ENCODE data around the gene TNKS2. TPM values are rescaled to one million over a fixed set of nuclear protein-coding genes. Genes with fewer than 3 reads are reported as not detected.

Gene TNKS2
- total RNA-seq, 1 donor from 2014 or later, result 52.8 TPM

DNA sequence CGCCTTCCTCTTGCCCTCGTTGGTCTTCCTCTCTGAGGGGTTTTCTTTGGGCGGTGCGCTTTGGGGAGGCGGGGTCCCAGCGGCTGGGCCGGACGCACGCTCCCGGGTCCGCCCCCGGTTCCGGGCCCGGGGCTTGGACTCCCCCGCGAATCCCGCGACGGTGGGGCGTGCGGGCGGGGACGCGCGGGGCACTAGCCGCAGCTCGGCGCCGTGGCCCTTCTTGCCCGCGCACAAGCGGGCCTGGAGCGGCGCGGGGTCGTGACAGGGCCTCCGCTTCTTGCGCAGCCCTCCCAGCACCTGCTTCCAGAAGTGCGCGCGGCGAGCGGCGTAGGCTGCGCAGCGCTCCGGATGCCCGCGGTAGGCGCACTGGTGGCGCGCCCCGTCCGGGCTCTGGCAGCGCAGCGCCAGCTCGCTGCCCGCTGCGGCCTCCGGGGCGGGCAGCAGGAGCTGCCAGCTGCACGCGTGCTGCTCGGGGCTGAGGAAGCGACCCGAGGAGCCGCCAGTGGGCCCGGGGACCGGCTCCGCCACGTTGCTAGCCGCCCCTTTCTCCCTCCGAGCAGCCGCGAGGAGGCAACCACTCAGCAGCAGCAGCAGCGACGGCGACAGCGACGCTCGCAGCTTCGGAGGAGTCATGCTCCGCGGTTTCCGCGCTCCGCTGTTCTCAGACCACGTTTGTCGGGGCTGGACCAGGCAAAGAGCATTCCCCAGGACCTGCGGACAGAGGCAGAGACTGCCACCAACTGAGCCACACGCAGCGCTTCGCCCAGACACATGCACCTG, 110.3 kb downstream of the TNKS2 start:
- Mint-ChIP-seq H3K27me3 (peaks cover 5% of the 10 kb centered on the region), H3K4me3 (ENCODE audit: low read depth) (peak overlapping the region; percentile 86), H3K4me1 (ENCODE audit: low read depth) (peaks cover 15% of the 10 kb centered on the region), H3K27ac (peak overlapping the region; percentile 87), H3K36me3 (ENCODE audit: insufficient read depth) (peaks cover 4% of the 10 kb centered on the region), H3K9me3 (ENCODE audit: low read depth) (no peaks in the 10 kb centered on the region)
- DNase-seq (ENCODE audit: low spot score, unreplicated experiment), result peak; percentile 57
- TF ChIP-seq, protein P1, sequence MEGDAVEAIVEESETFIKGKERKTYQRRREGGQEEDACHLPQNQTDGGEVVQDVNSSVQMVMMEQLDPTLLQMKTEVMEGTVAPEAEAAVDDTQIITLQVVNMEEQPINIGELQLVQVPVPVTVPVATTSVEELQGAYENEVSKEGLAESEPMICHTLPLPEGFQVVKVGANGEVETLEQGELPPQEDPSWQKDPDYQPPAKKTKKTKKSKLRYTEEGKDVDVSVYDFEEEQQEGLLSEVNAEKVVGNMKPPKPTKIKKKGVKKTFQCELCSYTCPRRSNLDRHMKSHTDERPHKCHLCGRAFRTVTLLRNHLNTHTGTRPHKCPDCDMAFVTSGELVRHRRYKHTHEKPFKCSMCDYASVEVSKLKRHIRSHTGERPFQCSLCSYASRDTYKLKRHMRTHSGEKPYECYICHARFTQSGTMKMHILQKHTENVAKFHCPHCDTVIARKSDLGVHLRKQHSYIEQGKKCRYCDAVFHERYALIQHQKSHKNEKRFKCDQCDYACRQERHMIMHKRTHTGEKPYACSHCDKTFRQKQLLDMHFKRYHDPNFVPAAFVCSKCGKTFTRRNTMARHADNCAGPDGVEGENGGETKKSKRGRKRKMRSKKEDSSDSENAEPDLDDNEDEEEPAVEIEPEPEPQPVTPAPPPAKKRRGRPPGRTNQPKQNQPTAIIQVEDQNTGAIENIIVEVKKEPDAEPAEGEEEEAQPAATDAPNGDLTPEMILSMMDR (IDR thresholded peaks at IDR 0.05; ENCODE audit: unreplicated experiment), result peak; percentile 57

DNA sequence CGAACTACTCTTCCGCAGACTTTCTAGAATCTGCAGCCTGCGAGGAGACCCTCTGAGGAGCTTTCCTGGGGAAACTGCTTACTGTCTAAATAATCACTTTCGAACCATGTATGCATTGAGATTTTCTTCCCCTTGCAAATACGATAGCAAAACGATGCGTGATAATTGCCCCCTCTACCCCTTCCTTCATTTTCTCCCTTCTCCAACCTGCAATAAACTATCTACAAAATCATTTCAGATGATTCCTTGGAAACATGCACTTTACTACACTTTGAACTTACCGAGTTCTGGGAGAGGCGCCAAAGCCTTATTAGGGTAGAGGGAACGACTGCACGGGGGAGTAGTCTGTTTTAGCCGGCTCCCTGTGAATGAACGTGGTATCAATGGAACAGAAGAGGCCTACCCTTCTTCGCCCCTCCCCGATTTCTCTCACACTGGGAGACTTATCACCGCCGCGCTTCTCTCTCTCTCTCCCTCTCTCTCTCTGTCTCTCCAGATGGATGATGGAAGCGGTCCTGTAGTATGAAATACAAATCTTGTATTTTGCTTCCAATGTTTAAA, 111.0 kb downstream of the TNKS2 start, which contains the start of gene FGFBP3:
Gene FGFBP3, minus strand, starts transcription at position 370 of the 561 bp plus-strand sequence. CDS start 517 bp downstream, outside the sequence.
- Mint-ChIP-seq H3K9me3 (ENCODE audit: low read depth) (no peaks in the 10 kb centered on the region), H3K4me3 (ENCODE audit: low read depth) (peak within 1 kb of the TSS; percentile 86), H3K36me3 (ENCODE audit: insufficient read depth) (peaks cover 4% of the 10 kb centered on the region), H3K27me3 (peaks cover 7% of the 10 kb centered on the region), H3K4me1 (ENCODE audit: low read depth) (peaks cover 15% of the 10 kb centered on the region), H3K27ac (peak within 1 kb of the TSS; percentile 39)
- DNase-seq (ENCODE audit: low spot score, unreplicated experiment), result peak; percentile 11
- TF ChIP-seq, protein P1 (IDR thresholded peaks at IDR 0.05; ENCODE audit: unreplicated experiment), result no peak

DNA sequence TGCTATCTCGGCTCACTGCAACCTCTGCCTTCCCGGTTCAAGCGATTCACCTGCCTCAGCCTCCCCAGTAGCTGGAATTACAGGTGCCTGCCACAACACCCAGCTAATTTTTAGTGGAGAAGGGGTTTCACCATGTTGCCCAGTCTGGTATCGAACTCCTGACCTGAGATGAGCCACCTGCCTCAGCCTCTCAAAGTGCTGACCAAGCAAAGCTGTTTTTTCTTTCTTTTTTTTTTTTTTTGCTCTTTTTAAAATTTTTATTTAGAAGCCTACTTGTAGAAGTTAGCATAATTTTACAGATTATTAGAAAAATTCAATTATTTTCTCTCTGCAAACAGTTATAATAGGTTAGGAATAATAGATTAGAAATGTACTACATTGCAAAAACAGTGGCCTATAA, 112.2 kb downstream of the TNKS2 start:
- TF ChIP-seq, protein P1 (IDR thresholded peaks at IDR 0.05; ENCODE audit: unreplicated experiment), result no peak
- Mint-ChIP-seq H3K27me3 (peaks cover 15% of the 10 kb centered on the region), H3K4me3 (ENCODE audit: low read depth) (no peak overlapping the region), H3K36me3 (ENCODE audit: insufficient read depth) (peaks cover 2% of the 10 kb centered on the region), H3K4me1 (ENCODE audit: low read depth) (peaks cover 15% of the 10 kb centered on the region), H3K27ac (no peak overlapping the region), H3K9me3 (ENCODE audit: low read depth) (no peaks in the 10 kb centered on the region)
- DNase-seq (ENCODE audit: low spot score, unreplicated experiment), result no peak

Other genes starting within 250 kb of the TNKS2 start
- gene PPP1R3C, start 165.4 kb upstream of the TNKS2 start, total RNA-seq, result 29.5 and 30.0 TPM in 2 replicates
- 5.9 and 6.2 TPM in 2 replicates for gene FGFBP3, start 111.1 kb downstream of the TNKS2 start, total RNA-seq
- 38.0 and 40.4 TPM in 2 replicates for gene BTAF1, start 125.3 kb downstream of the TNKS2 start, total RNA-seq

All from progenitor cell of endocrine pancreas (in vitro differentiated cells).